Measurements from ENCODE around the gene CARD10. TPM values are rescaled to one million over a fixed set of nuclear protein-coding genes. Genes with fewer than 3 reads are reported as not detected.

CARD10 gene
- total and polyA plus RNA-seq, 2 of the 8 experiments (the other 6 are each of a cell fraction or from before 2014, with no cell fraction given), result 13.5 to 14.4 TPM

GRCh38 chr22:37560608-37561211, 41.5 kb upstream of the CARD10 start (continued):
- TF ChIP-seq CHD7 (IDR thresholded peaks at IDR 0.05; ENCODE audit: insufficient replicate concordance, low read length) (no peak), GABPA (IDR thresholded peaks at IDR 0.05; ENCODE audit: borderline replicate concordance, insufficient read depth, low read length) (no peak), E2F6 (IDR thresholded peaks at IDR 0.05) (0 out of 2 replicates have a peak, but pooled peaks have one; percentile 10), BRCA1 (IDR thresholded peaks at IDR 0.05; ENCODE audit: low read depth, low read length) (no peak), TEAD4 (IDR thresholded peaks at IDR 0.05; ENCODE audit: low read depth, low read length) (peak; percentile 77), SIX5 (IDR thresholded peaks at IDR 0.05; ENCODE audit: low read depth, low read length) (no peak), SP2 (IDR thresholded peaks at IDR 0.05; ENCODE audit: low read length) (no peak), SP1 (IDR thresholded peaks at IDR 0.05; ENCODE audit: low read depth, low read length) (no peak), CTBP2 (IDR thresholded peaks at IDR 0.05; ENCODE audit: borderline replicate concordance, insufficient read depth, insufficient read length, low read length) (no peak), MAFK (IDR thresholded peaks at IDR 0.05; ENCODE audit: low read depth, low read length) (no peak), SRF (IDR thresholded peaks at IDR 0.05; ENCODE audit: low read depth, low read length) (no peak)
